ENCODE results near the gene S100PBP.

The S100PBP gene

GRCh38 chr1:32888677-32889420 is 71.4 kb downstream of the S100PBP start:
- no peak for DNase-seq

DNA sequence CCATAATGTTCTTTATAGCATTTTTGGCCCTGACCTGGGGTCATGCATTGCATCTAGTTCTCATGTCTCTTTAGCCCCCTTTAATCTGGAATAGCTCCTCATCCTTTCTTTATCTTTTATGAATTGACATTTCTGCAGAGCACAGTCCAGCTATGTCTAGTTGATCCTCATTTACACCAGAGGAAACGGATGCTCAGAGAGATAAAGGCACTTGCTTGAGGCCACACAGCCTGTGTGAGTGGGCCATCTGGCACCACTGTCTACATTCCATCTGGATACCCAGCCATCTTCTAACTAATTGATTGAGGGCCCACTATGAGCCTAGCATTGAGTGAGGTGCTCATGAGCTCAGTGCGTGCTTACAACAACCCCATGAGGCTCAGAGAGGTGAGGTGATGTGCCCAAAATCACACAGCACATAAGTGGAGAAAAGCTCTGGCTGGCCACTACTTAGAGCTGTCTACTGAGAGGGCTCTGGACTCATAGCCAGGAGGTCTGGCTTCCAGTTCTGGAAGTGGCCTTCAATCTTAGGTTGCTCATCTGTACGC is 72.4 kb downstream of the S100PBP start:
- no peak for DNase-seq

DNA sequence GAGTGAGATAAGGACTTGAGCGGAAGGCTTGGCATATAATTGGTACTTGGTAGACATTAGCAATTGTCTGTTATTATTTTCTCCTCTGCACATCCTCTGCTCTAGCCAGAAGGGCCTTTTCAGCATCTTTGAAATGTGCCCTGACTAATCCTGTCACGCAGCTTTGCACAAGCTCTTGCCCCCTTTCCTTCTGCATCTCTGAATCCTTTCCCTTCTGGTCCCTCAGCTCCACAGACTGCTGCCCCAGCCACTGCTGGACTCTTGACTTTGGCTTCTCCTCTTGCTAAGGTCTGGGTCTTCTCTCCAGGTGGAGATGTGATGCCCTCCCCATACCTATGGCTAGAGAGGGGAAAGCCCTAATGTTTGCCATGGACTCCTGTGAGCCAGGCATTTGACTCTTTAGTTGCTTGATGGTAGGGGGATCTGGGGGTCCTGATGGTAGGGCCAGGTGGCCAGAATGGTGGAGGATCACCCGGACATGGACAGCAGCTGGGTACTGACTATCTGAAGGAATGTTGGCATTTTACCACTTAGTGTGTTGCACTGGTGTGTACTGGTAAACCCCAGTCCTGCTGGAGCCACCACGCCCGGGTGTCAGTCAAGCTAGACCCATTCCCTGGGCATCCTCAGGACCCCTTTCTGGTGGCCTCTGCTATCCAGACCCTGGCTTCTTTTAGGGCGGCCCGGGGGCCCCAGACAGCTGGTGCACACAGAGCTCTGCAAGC is 73.2 kb downstream of the S100PBP start:
- DNase-seq, result no peak

DNA sequence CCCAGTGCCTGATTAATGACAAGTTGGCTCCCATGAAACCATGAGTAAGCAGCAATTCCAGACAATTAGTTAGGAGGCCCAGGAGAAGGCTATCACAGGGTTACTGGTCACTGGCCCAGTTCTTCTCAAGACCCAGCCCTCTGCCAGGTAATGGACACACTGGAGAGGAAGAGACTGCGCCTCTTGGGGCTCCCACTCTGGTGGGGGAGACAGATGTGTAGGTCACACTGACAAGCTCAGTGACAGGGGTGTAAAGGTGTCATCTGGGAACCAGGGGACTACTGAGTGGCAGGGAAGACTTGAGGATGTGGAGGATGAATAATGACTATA is 73.8 kb downstream of the S100PBP start:
- no peak for DNase-seq

GRCh38 chr1:32891630-32892029 is 74.2 kb downstream of the S100PBP start:
- DNase-seq, result no peak

- DNase-seq, result no peak
These were observed 75.1 kb downstream of the S100PBP start for GRCh38 chr1:32892368-32893197.

DNA sequence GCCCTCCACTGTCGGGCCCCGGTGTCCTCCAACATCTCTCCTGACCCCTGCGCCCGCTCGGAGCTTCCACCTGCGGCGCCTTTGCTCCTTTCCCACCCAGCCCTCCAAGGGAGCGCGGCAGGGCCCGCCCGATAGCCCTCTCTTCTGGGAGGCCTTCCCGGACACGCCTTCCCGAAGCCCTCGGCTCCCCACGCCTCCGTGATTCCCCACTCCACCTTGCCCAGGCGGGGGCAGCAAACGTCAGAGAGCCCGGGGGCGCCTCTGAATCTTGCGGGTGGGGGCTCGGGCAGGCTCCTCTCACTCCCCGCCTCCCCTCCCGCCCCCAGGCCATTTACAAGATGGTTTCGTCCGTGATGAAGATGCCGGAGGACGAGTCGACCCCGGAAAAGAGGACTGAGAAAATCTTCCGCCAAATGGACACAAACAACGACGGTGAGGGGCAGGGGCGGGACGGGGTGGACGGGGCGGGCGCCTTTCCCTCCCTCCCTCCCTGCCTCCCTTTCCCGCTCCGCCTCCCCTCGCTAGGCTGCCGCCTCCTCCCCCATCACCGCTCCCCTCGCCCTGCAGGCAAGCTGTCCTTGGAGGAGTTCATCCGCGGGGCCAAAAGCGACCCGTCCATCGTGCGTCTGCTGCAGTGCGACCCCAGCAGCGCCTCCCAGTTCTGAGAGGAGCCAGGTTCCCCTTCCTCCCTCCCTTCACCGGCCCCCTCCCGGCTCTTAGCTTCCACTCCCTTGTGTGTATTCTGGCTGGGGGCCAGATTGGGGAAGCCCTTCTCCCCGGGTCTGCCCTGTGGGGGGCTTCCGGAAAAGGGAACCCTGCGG is 76.0 kb downstream of the S100PBP start:
- no peak for DNase-seq

- DNase-seq, result no peak
These were observed 76.7 kb downstream of the S100PBP start for GRCh38 chr1:32894019-32894600.

GRCh38 chr1:32894681-32895080 is 77.2 kb downstream of the S100PBP start:
- DNase-seq, result no peak

GRCh38 chr1:32895325-32896215 is 78.1 kb downstream of the S100PBP start:
- no peak for DNase-seq

DNA sequence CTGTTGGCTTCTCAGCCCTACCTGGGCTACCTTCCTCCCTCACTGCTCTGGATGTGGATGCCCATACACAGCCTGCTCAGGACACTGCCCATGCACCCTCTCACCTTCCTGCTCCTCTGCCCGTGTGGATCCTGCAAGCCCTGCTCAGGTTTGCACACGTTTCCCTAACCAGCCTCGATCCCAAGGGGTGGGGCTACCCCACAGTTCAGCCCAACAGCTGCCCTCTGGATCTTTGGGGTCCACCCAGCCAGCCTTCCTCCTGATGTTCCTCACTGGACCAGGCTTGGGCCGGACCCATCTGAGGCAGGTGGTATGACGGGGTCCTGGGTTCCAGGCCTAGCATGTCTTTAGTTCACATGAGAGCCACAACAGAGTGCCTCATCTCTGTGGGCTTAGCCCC is 79.0 kb downstream of the S100PBP start:
- DNase-seq, result no peak

GRCh38 chr1:32897082-32898049 is 79.9 kb downstream of the S100PBP start:
- DNase-seq, result no peak

- no peak for DNase-seq
These were observed 80.6 kb downstream of the S100PBP start for GRCh38 chr1:32898056-32898455.

DNA sequence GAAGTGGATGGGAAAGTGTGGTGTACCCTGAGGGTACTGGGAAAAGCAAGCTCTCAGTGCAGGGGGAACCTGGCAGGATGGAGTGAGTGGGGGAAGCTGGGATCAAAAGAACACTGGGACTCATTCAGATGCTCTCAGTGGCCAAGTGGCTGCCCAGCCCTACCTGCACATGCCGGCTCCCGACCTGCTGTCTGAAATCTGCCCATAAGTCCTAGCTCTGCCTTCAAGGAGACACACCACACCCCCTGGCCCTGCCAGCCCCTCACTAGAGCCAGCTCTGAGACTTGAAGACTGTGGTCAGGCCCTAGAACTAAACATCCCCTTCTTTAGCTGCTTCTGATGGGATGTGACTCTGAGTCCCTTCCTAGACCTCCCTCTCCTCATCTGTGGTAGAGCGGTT is 81.5 kb downstream of the S100PBP start:
- DNase-seq, result no peak

GRCh38 chr1:32899586-32900296 is 82.3 kb downstream of the S100PBP start:
- no peak for DNase-seq

DNA sequence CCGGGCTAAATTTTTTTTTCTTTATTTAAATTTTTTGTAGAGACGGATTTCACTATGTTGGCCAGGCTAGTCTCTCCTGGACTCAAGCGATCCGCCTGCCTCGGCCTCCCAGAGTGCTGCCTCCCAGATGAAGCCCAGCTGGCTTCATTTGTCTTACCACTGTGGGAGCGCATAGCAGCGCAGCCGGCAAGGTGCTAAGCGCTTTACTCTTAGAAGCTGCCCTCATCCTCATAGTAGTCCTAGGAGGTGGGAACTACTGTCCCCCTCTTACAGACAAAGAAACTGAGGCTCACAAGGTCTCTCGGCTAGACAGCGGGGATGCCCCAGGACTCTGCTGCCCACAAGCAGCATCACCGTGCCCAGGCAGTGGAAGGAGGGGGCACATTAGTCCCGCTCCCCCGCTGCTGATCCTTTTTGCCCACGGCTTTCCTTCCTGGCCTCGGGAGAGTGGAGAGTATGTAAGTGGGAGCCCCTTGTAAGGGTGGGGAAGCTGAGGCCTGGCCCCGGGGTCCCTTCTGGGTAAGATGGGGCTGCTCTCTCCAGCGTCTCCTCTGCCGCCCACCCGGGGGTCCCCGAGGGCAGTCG is 83.0 kb downstream of the S100PBP start:
- DNase-seq, result no peak

- DNase-seq, result no peak
These were observed 83.7 kb downstream of the S100PBP start, which contains the start of gene TMEM54 for GRCh38 chr1:32900956-32901822. TMEM54 (minus strand) TSS chr1:32901389; CDS start chr1:32901238, 151 bp downstream.

Data from NK-92 treated with Interleukin-12 subunit alpha and Interleukin-12 subunit beta, amount 100 ng/mL, for 24 hours (cell line).